Panc1 (cell line): ENCODE measurements around the gene SRP54. TPM values are rescaled to one million over a fixed set of nuclear protein-coding genes. Genes with fewer than 3 reads are reported as not detected.

Experiments
- ATAC-seq: fragments of 200-7000 bp; cut with Tn5 transposase; 2 replicates; pipeline ENCODE4 v1.9.1; 2020; ENCODE audit warnings: mild to moderate bottlenecking, moderate library complexity
- BruUV-seq: library from RNA; stranded (reverse); fragments of 400-500 nt; replicated peaks from 2 replicates; lab custom pipeline; 2021; lab: Mats Ljungman, UMichigan
- CTCF ChIA-PET: fragments of 300-600 bp; sonication (Branson Sonifier 250); formaldehyde crosslinking; loops from one replicate; lab custom pipeline; 2022; ENCODE audit warnings: antibody characterized with exemption; lab: Charles Lee
- POLR2A ChIA-PET: fragments of 300-600 bp; sonication (Branson Sonifier 250); formaldehyde crosslinking; loops from one replicate; lab custom pipeline; 2022; ENCODE audit warnings: antibody characterized with exemption; lab: Charles Lee
- DNase-seq: peaks from one replicate; pipeline ENCODE4 v3.0.0-alpha.2; 2010; ENCODE audit warnings: low read depth, low spot score
- H3K27ac ChIP-seq: 2 replicates; pipeline ENCODE4 v1.5.1; 2011; ENCODE audit warnings: mild to moderate bottlenecking, low read length, inconsistent platforms
- H3K27me3 ChIP-seq: fragments of 200-500 bp; sonication (Bioruptor generic); 2 replicates; pipeline ENCODE4 v1.6.0; 2014; ENCODE audit warnings: low read length, inconsistent platforms; ENCODE audit not compliant: control insufficient read depth, insufficient read depth
- H3K36me3 ChIP-seq: fragments of 200-500 bp; sonication (Bioruptor generic); 2 replicates; pipeline ENCODE4 v1.5.1; 2014; ENCODE audit warnings: inconsistent platforms, mild to moderate bottlenecking, low read length, moderate library complexity; ENCODE audit not compliant: control insufficient read depth, insufficient read depth
- H3K4me1 ChIP-seq: 2 replicates; pipeline ENCODE4 v1.5.1; 2011; ENCODE audit warnings: inconsistent platforms, mild to moderate bottlenecking, low read length, moderate library complexity; ENCODE audit not compliant: control insufficient read depth, insufficient read depth
- H3K4me3 ChIP-seq, 2 experiments: 2 replicates each; pipeline ENCODE4 v1.5.1; 2011 to 2012; ENCODE audit warnings: low read depth in 2 of 2, low read length in 2 of 2, mild to moderate bottlenecking in 2 of 2, inconsistent platforms in 1 of 2, moderate library complexity in 1 of 2
- H3K9me3 ChIP-seq: fragments of 200-500 bp; sonication (Bioruptor generic); 2 replicates; pipeline ENCODE4 v1.5.1; 2014; ENCODE audit warnings: low read depth, mild to moderate bottlenecking, inconsistent platforms, low read length, moderate library complexity; ENCODE audit not compliant: control insufficient read depth, insufficient read depth
- CTCF ChIP-seq: fragments of 450-650 bp; IDR thresholded peaks from 2 replicates; pipeline ENCODE4 v1.5.1; 2017; ENCODE audit warnings: mild to moderate bottlenecking
- POLR2AphosphoS5 ChIP-seq: IDR thresholded peaks from 2 replicates; pipeline ENCODE4 v1.6.1; 2012; ENCODE audit warnings: mild to moderate bottlenecking, low read depth, low read length, moderate library complexity
- REST ChIP-seq, 2 experiments: IDR thresholded peaks; 2 replicates each; pipeline ENCODE4 v1.6.1; 2011 to 2012; ENCODE audit warnings: low read depth in 2 of 2, control low read depth in 1 of 2, low read length in 1 of 2, mild to moderate bottlenecking in 1 of 2, moderate library complexity in 1 of 2; ENCODE audit not compliant: insufficient read depth in 1 of 2
- SIN3A ChIP-seq: IDR thresholded peaks from 2 replicates; pipeline ENCODE4 v1.6.1; 2012; ENCODE audit warnings: low read depth, mild to moderate bottlenecking, low read length, moderate library complexity, borderline replicate concordance; ENCODE audit not compliant: insufficient read depth
- TCF7L2 ChIP-seq: IDR thresholded peaks from 2 replicates; pipeline ENCODE4 v1.6.1; 2011; ENCODE audit warnings: mild to moderate bottlenecking, low read depth, low read length, inconsistent platforms
- in situ Hi-C: cut with HindIII; loops from 2 replicates; pipeline ENCODE4 v1.10.0; 2016; ENCODE audit warnings: low sequenced_read_pairs, low pct_unique_long_range_greater_than_20kb
- intact Hi-C: fragments of 100-400 bp; cut with micrococcal nuclease; formaldehyde crosslinking; loops from one replicate; pipeline ENCODE4 v1.10.0; 2022; ENCODE audit not compliant: unreplicated experiment
- total RNA-seq: library from RNA; stranded (reverse); gene quantifications from one replicate; pipeline ENCODE4 v1.2.1, GENCODE V29; 2021; ENCODE audit not compliant: unreplicated experiment

The SRP54 gene
- total RNA-seq, 1 experiment from 2014 or later: 53.2 TPM

DNA sequence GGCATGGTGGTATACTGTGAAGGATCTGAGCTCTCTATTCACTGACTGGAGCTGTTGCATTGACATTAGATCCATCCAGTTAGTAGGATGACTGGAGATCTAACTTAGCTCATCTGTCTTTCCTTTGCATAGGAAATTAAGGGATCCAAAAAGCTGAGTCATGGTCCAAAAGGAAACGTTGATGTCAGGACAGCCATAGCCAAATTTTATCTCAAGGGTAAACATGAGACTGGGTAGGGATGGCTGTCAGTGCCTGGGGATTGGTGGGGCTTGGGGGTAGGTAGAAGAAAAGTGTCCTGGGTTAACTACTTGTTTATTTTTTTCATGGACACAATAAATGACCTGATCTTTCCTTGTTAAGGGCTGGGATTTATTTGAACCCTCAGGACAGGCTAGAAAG lies 67.9 kb downstream of the SRP54 start:
- ChIA-PET POLR2A (interaction anchor here (0.6 kb wide), 2 partner anchors 10 to 72 kb away, joined by 5 to 14 read pairs; no protein-coding TSS in a partner anchor), CTCF (no interaction called here)
- no peaks in the 10 kb centered on the region for H3K27me3 ChIP-seq
- intact Hi-C loops (no loop called here), in situ Hi-C loops (no loop called here)
- H3K4me3 ChIP-seq: no peak overlapping the region
- H3K9me3 ChIP-seq: no peaks in the 10 kb centered on the region
- no peak overlapping the region for H3K27ac ChIP-seq
- H3K4me1 ChIP-seq: peaks cover 5% of the 10 kb centered on the region; the same call in 1 of the 2 replicates
- ATAC-seq (no peak), DNase-seq (no peak)
- no peak for TF ChIP-seq REST (IDR thresholded peaks at IDR 0.05; ENCODE audit: insufficient read depth in 1 of 2, low read depth in 2 of 2, low read length in 1 of 2)
- TF ChIP-seq TCF7L2: no peak
- TF ChIP-seq SIN3A: no peak
- no peak for TF ChIP-seq POLR2AphosphoS5
- TF ChIP-seq CTCF: no peak
- H3K36me3 ChIP-seq: no peaks in the 10 kb centered on the region; the same call in none of the 2 replicates
- no TSS peak for BruUV-seq

GRCh38 chr14:35051796-35052195 lies 69.0 kb downstream of the SRP54 start:
- DNase-seq (no peak), ATAC-seq (no peak)
- POLR2A ChIA-PET: no interaction called here
- Histone ChIP-seq H3K27ac (no peak overlapping the region), H3K36me3 (no peaks in the 10 kb centered on the region; the same call in 1 of the 2 replicates), H3K27me3 (no peaks in the 10 kb centered on the region), H3K4me3 (no peak overlapping the region), H3K9me3 (no peaks in the 10 kb centered on the region), H3K4me1 (peaks cover 5% of the 10 kb centered on the region; the same call in 1 of the 2 replicates)
- in situ Hi-C loops (no loop called here), intact Hi-C loops (no loop called here)
- TF ChIP-seq CTCF (no peak), POLR2AphosphoS5 (no peak), TCF7L2 (no peak), REST (IDR thresholded peaks at IDR 0.05; ENCODE audit: insufficient read depth in 1 of 2, low read depth in 2 of 2, low read length in 1 of 2) (no peak), SIN3A (no peak)
- BruUV-seq: no TSS peak
- CTCF ChIA-PET: no interaction called here
